Suprapubic skin (tissue), 4 donors: ENCODE results near the gene MROH2A. TPM values are rescaled to one million over a fixed set of nuclear protein-coding genes. Genes with fewer than 3 reads are reported as not detected.

Experiments used
- DNase-seq, 2 donors: peaks; one replicate each; pipeline ENCODE4 v3.0.0-alpha.2; 2019; ENCODE audit warnings: low spot score in 2 of 2
- H3K27ac ChIP-seq: fragments of 200-600 bp; sonication (generic); one replicate; pipeline ENCODE4 v1.5.1; 2019
- H3K27me3 ChIP-seq: fragments of 200-600 bp; sonication (generic); one replicate; pipeline ENCODE4 v1.5.1; 2019
- H3K36me3 ChIP-seq: fragments of 200-600 bp; sonication (generic); one replicate; pipeline ENCODE4 v1.5.1; 2019
- H3K4me1 ChIP-seq: fragments of 200-600 bp; sonication (generic); one replicate; pipeline ENCODE4 v1.5.1; 2019
- H3K4me3 ChIP-seq: fragments of 200-600 bp; sonication (generic); one replicate; pipeline ENCODE4 v1.5.1; 2019; ENCODE audit warnings: mild to moderate bottlenecking
- H3K9me3 ChIP-seq: fragments of 200-600 bp; sonication (generic); one replicate; pipeline ENCODE4 v1.5.1; 2019
- CTCF ChIP-seq, 2 donors: fragments of 200-600 bp in 1 of 2; fragments of 450-650 bp in 1 of 2; sonication (generic) in 1 of 2; IDR thresholded peaks; one replicate each; pipeline ENCODE4 v1.5.1; 2016 to 2019; ENCODE audit warnings: antibody characterized with exemption in 2 of 2, mild to moderate bottlenecking in 1 of 2, moderate library complexity in 1 of 2
- EP300 ChIP-seq: sonication (generic); formaldehyde crosslinking; IDR thresholded peaks from one replicate; pipeline ENCODE4 v1.6.1; 2017; ENCODE audit warnings: antibody characterized with exemption
- POLR2A ChIP-seq, 2 donors: fragments of 450-650 bp; IDR thresholded peaks; one replicate each; pipeline ENCODE4 v1.6.1; 2017; ENCODE audit warnings: antibody characterized with exemption in 2 of 2, mild to moderate bottlenecking in 2 of 2, moderate library complexity in 2 of 2
- POLR2AphosphoS5 ChIP-seq, 3 donors: sonication (generic); formaldehyde crosslinking; IDR thresholded peaks; one replicate each; pipeline ENCODE4 v1.6.1; 2017; ENCODE audit warnings: antibody characterized with exemption in 3 of 3
- WGBS: methylation state at CpG from one replicate; pipeline ENCODE4 v1.1.5; 2018; 5-methylcytosine and 5-hydroxymethylcytosine counted together
- total RNA-seq, 4 donors: library from RNA; depleted of rRNA; stranded (reverse); fragments of >200 nt; gene quantifications; one replicate each; pipeline ENCODE4 v1.1.0, GENCODE V29; 2016

MROH2A gene
- total RNA-seq, 4 donors from 2014 or later = not detected

- Histone ChIP-seq H3K4me1 (no peaks in the 10 kb centered on the region), H3K4me3 (no peak overlapping the region), H3K9me3 (no peaks in the 10 kb centered on the region), H3K27ac (no peak overlapping the region), H3K36me3 (no peaks in the 10 kb centered on the region), H3K27me3 (peaks cover 3% of the 10 kb centered on the region)
- no peak for DNase-seq
- WGBS = 86% methylated on average over 4 of the region's 4 CpGs
- TF ChIP-seq POLR2AphosphoS5 (IDR thresholded peaks at IDR 0.05) = no peak
- no peak for TF ChIP-seq POLR2A (IDR thresholded peaks at IDR 0.05)
- TF ChIP-seq EP300 = no peak
- no peak for TF ChIP-seq CTCF (IDR thresholded peaks at IDR 0.05)
Observed at GRCh38 chr2:233780771-233781170, 2.6 kb downstream of the MROH2A start.

- no peak for DNase-seq
- no peaks in the 10 kb centered on the region for H3K4me1 ChIP-seq
- no peaks in the 10 kb centered on the region for H3K9me3 ChIP-seq
- no peaks in the 10 kb centered on the region for H3K36me3 ChIP-seq
- H3K27me3 ChIP-seq = no peaks in the 10 kb centered on the region
- WGBS = 91% methylated on average over 6 of the region's 7 CpGs
- TF ChIP-seq CTCF (IDR thresholded peaks at IDR 0.05) (no peak), POLR2A (IDR thresholded peaks at IDR 0.05) (no peak), POLR2AphosphoS5 (IDR thresholded peaks at IDR 0.05) (no peak), EP300 (no peak)
- H3K4me3 ChIP-seq = no peak overlapping the region
- H3K27ac ChIP-seq = no peak overlapping the region
Observed at GRCh38 chr2:233789554-233789953, 11.4 kb downstream of the MROH2A start.

- H3K27ac ChIP-seq = no peak overlapping the region
- H3K4me3 ChIP-seq = no peak overlapping the region
- no peaks in the 10 kb centered on the region for H3K27me3 ChIP-seq
- no peaks in the 10 kb centered on the region for H3K36me3 ChIP-seq
- 86% methylated on average over 18 of the region's 18 CpGs for WGBS
- no peak for TF ChIP-seq EP300
- TF ChIP-seq POLR2AphosphoS5 (IDR thresholded peaks at IDR 0.05) = no peak
- no peaks in the 10 kb centered on the region for H3K4me1 ChIP-seq
- no peaks in the 10 kb centered on the region for H3K9me3 ChIP-seq
- DNase-seq = no peak
Observed at GRCh38 chr2:233791151-233791882, 13.2 kb downstream of the MROH2A start.

- no peaks in the 10 kb centered on the region for H3K36me3 ChIP-seq
- WGBS = 77% methylated on average over 9 of the region's 9 CpGs
- no peaks in the 10 kb centered on the region for H3K27me3 ChIP-seq
- no peaks in the 10 kb centered on the region for H3K4me1 ChIP-seq
- DNase-seq = no peak
- H3K27ac ChIP-seq = no peak overlapping the region
- TF ChIP-seq POLR2A (IDR thresholded peaks at IDR 0.05) = no peak
- no peak for TF ChIP-seq EP300
- TF ChIP-seq CTCF (IDR thresholded peaks at IDR 0.05) = no peak
- TF ChIP-seq POLR2AphosphoS5 (IDR thresholded peaks at IDR 0.05) = no peak
- no peaks in the 10 kb centered on the region for H3K9me3 ChIP-seq
- no peak overlapping the region for H3K4me3 ChIP-seq
Observed at GRCh38 chr2:233791883-233792329, 13.8 kb downstream of the MROH2A start.

- no peak overlapping the region for H3K27ac ChIP-seq
Observed at GRCh38 chr2:233792720-233793119, 14.6 kb downstream of the MROH2A start.

More at GRCh38 chr2:233792720-233793119, 14.6 kb downstream of the MROH2A start:
- H3K27me3 ChIP-seq = no peaks in the 10 kb centered on the region
- no peaks in the 10 kb centered on the region for H3K36me3 ChIP-seq
- TF ChIP-seq POLR2AphosphoS5 (IDR thresholded peaks at IDR 0.05) (no peak), POLR2A (IDR thresholded peaks at IDR 0.05) (no peak), EP300 (no peak), CTCF (IDR thresholded peaks at IDR 0.05) (no peak)
- WGBS = 84% methylated on average over 7 of the region's 7 CpGs
- DNase-seq = no peak
- H3K4me1 ChIP-seq = no peaks in the 10 kb centered on the region
- no peak overlapping the region for H3K4me3 ChIP-seq
- H3K9me3 ChIP-seq = no peaks in the 10 kb centered on the region
